Spleen (tissue), 11 donors: Measurements from ENCODE around the gene TCF12. TPM values are rescaled to one million over a fixed set of nuclear protein-coding genes. Genes with fewer than 3 reads are reported as not detected.
A peak's percentile ranks its signal among the peaks of the same experiment; 100 is the strongest.

Source experiments
- DNase-seq: peaks from one replicate; pipeline ENCODE4 v3.0.0-alpha.2; 2020
- H3K27ac ChIP-seq, 8 donors: fragments of 200-600 bp; sonication (generic) in 7 of 8; 1 replicate in 4 of 8; 2 replicates in 4 of 8; pipeline versions ENCODE4 v1.5.0 to v1.8.0; 2016 to 2021; ENCODE audit warnings: inconsistent platforms in 4 of 8, mild to moderate bottlenecking in 4 of 8, moderate library complexity in 1 of 8
- H3K27me3 ChIP-seq, 7 donors: fragments of 200-600 bp; sonication (generic) in 6 of 7; replicated peaks in 1 of 7; 1 replicate in 4 of 7; 2 replicates in 3 of 7; pipeline versions ENCODE4 v1.5.0 to v1.8.0; 2016 to 2021; ENCODE audit warnings: inconsistent platforms in 3 of 7, mild to moderate bottlenecking in 1 of 7
- H3K36me3 ChIP-seq, 6 donors: fragments of 200-600 bp; sonication (generic) in 5 of 6; 1 replicate in 4 of 6; 2 replicates in 2 of 6; pipeline versions ENCODE4 v1.5.0 to v1.8.0; 2016 to 2021; ENCODE audit warnings: inconsistent platforms in 2 of 6
- H3K4me1 ChIP-seq, 6 donors: fragments of 200-600 bp; sonication (generic) in 5 of 6; 1 replicate in 3 of 6; 2 replicates in 3 of 6; pipeline versions ENCODE4 v1.5.0 to v1.8.0; 2016 to 2021; ENCODE audit warnings: inconsistent platforms in 3 of 6
- H3K4me3 ChIP-seq, 8 donors: fragments of 200-600 bp; sonication (generic) in 7 of 8; 1 replicate in 4 of 8; 2 replicates in 4 of 8; pipeline versions ENCODE4 v1.5.0 to v1.8.0; 2016 to 2021; ENCODE audit warnings: inconsistent platforms in 4 of 8, mild to moderate bottlenecking in 4 of 8, moderate library complexity in 2 of 8
- H3K9me3 ChIP-seq, 8 donors: fragments of 200-600 bp; sonication (generic) in 7 of 8; 1 replicate in 4 of 8; 2 replicates in 4 of 8; pipeline versions ENCODE4 v1.5.0 to v1.8.0; 2016 to 2021; ENCODE audit warnings: inconsistent platforms in 4 of 8
- CTCF ChIP-seq, 11 experiments: fragments of 200-600 bp in 7 of 11; fragments of 450-650 bp in 4 of 11; sonication (generic) in 4 of 11; IDR thresholded peaks in 8 of 11; conservative IDR thresholded peaks in 3 of 11; 1 replicate in 7 of 11; 2 replicates in 4 of 11; pipeline versions ENCODE4 v1.4.0 to v1.8.0; 2016 to 2021; ENCODE audit warnings: antibody characterized with exemption in 11 of 11, inconsistent platforms in 4 of 11, mild to moderate bottlenecking in 1 of 11
- POLR2A ChIP-seq, 3 donors: fragments of 450-650 bp; IDR thresholded peaks; one replicate each; pipeline ENCODE4 v1.5.1; 2017; ENCODE audit warnings: antibody characterized with exemption in 3 of 3, mild to moderate bottlenecking in 1 of 3
- POLR2AphosphoS5 ChIP-seq, 3 donors: sonication (generic); formaldehyde crosslinking; IDR thresholded peaks; one replicate each; pipeline ENCODE4 v1.5.1; 2017; ENCODE audit warnings: antibody characterized with exemption in 3 of 3
- WGBS, 5 donors: extraction: QIAGEN DNeasy Blood & Tissue Kit in 3 of 5; methylation state at CpG; one replicate each; pipeline versions ENCODE4 v1.1.5 to v1.1.7; 2013 to 2018; 5-methylcytosine and 5-hydroxymethylcytosine counted together
- intact Hi-C: fragments of 100-400 bp; cut with DNase I; formaldehyde crosslinking; loops from one replicate; pipeline ENCODE4 v1.15.0; 2023; ENCODE audit warnings: low total_unique reads
- polyA plus RNA-seq, 3 donors: library from polyadenylated mRNA; stranded (reverse); fragments of 200-250 nt; gene quantifications; one replicate each; pipeline ENCODE4 v1.2.1, GENCODE V29; 2013
- total RNA-seq, 7 donors: library from RNA; depleted of rRNA in 3 of 7; stranded (reverse); fragments of >200 nt in 3 of 7; fragmentation: NEBNext Ultra II Directional in 4 of 7; extraction: Animal tissue kit (Norgen Biotek cat#: 25700) in 4 of 7; gene quantifications; one replicate each; pipeline versions ENCODE4 v1.1.0 to v1.2.1, GENCODE V29; 2016 to 2021
- donor health status: healthy with polysubstance abuse.
- donor health status: DM: no; HTN: no; CAD: no; lungs with moderate emphysema.
- donor health status: DM: no; HTN: no; CAD: no.
- donor health status: Bipolar disorder and iron deficiency.
- donor health status: healthy.
- donor health status: DM: no; HTN: no; CAD: no.
- donor health status: DM: yes; HTN: yes; CAD: no.

TCF12 gene
- total and polyA plus RNA-seq, 10 donors = 8.3 to 139 (median 111) TPM

GRCh38 chr15:57183614-57184344 is 265.3 kb downstream of the TCF12 start:
- 67 to 80% (median 76%) methylated on average over 5 of the region's 5 CpGs for WGBS, 5 donors
- Histone ChIP-seq H3K9me3 (peaks cover 0 to 5% (median 0%) of the 10 kb centered on the region in 8 donors), H3K27ac (peak overlapping the region in 1 of 8 donors; percentile 13), H3K4me3 (no peak overlapping the region), H3K36me3 (peaks cover 0 to 15% (median 2%) of the 10 kb centered on the region in 6 donors), H3K4me1 (peaks cover 0 to 18% (median 4%) of the 10 kb centered on the region in 6 donors), H3K27me3 (no peaks in the 10 kb centered on the region)
- intact Hi-C loops = no loop called here
- TF ChIP-seq CTCF (IDR thresholded peaks at IDR 0.05 in 8 of 11, conservative IDR thresholded peaks at IDR 0.05 in 3 of 11) = no peak
- TF ChIP-seq POLR2AphosphoS5 (IDR thresholded peaks at IDR 0.05) = no peak
- no peak for TF ChIP-seq POLR2A (IDR thresholded peaks at IDR 0.05)
- DNase-seq = no peak

GRCh38 chr15:57184502-57184901 is 266.1 kb downstream of the TCF12 start:
- no peak for DNase-seq
- Histone ChIP-seq H3K27ac (no peak overlapping the region), H3K36me3 (peaks cover 0 to 15% (median 0%) of the 10 kb centered on the region in 6 donors), H3K4me3 (no peak overlapping the region), H3K27me3 (no peaks in the 10 kb centered on the region), H3K9me3 (peaks cover 0 to 5% (median 0%) of the 10 kb centered on the region in 8 donors), H3K4me1 (peaks cover 0 to 18% (median 4%) of the 10 kb centered on the region in 6 donors)
- intact Hi-C loops = no loop called here
- 74 to 83% (median 81%) methylated on average over 1 of the region's 1 CpG for WGBS, 5 donors
- TF ChIP-seq CTCF (IDR thresholded peaks at IDR 0.05 in 8 of 11, conservative IDR thresholded peaks at IDR 0.05 in 3 of 11) (no peak), POLR2A (IDR thresholded peaks at IDR 0.05) (no peak), POLR2AphosphoS5 (IDR thresholded peaks at IDR 0.05) (no peak)

- H3K36me3 ChIP-seq = peaks cover 0 to 15% (median 0%) of the 10 kb centered on the region in 6 donors
- peaks cover 0 to 18% (median 4%) of the 10 kb centered on the region in 6 donors for H3K4me1 ChIP-seq
- H3K27me3 ChIP-seq = no peaks in the 10 kb centered on the region
- H3K4me3 ChIP-seq = no peak overlapping the region
- TF ChIP-seq POLR2A (IDR thresholded peaks at IDR 0.05) = no peak
- TF ChIP-seq POLR2AphosphoS5 (IDR thresholded peaks at IDR 0.05) = no peak
- DNase-seq = no peak
- intact Hi-C loops = no loop called here
- peaks cover 0 to 5% (median 0%) of the 10 kb centered on the region in 8 donors for H3K9me3 ChIP-seq
- no peak overlapping the region for H3K27ac ChIP-seq
Observed at GRCh38 chr15:57185507-57186074, 267.1 kb downstream of the TCF12 start.

GRCh38 chr15:57189466-57189865 is 271.0 kb downstream of the TCF12 start:
- intact Hi-C loops = no loop called here
- TF ChIP-seq CTCF (IDR thresholded peaks at IDR 0.05 in 8 of 11, conservative IDR thresholded peaks at IDR 0.05 in 3 of 11) = no peak
- no peak for TF ChIP-seq POLR2A (IDR thresholded peaks at IDR 0.05)
- no peak for TF ChIP-seq POLR2AphosphoS5 (IDR thresholded peaks at IDR 0.05)
- H3K4me3 ChIP-seq = no peak overlapping the region
- 88 to 97% (median 96%) methylated on average over 1 of the region's 1 CpG for WGBS, 5 donors
- no peak for DNase-seq
- H3K4me1 ChIP-seq = peaks cover 0 to 2% (median 0%) of the 10 kb centered on the region in 6 donors
- H3K27ac ChIP-seq = no peak overlapping the region
- peaks cover 0 to 51% (median 12%) of the 10 kb centered on the region in 6 donors for H3K36me3 ChIP-seq
- no peaks in the 10 kb centered on the region for H3K27me3 ChIP-seq
- H3K9me3 ChIP-seq = peaks cover 0 to 5% (median 0%) of the 10 kb centered on the region in 8 donors
